ENCODE results near the gene ZNF644.
"Not testable (repeated sequence)": the region's sequence is repeated elsewhere in the genome, so short reads cannot be mapped to it uniquely, and the experiment has no call there.

Gene ZNF644

GRCh38 chr1:90927674-90928073, 94.2 kb downstream of the ZNF644 start:
- DNase-seq (ENCODE audit: low read depth in 2 of 2), result not testable (repeated sequence)

DNA sequence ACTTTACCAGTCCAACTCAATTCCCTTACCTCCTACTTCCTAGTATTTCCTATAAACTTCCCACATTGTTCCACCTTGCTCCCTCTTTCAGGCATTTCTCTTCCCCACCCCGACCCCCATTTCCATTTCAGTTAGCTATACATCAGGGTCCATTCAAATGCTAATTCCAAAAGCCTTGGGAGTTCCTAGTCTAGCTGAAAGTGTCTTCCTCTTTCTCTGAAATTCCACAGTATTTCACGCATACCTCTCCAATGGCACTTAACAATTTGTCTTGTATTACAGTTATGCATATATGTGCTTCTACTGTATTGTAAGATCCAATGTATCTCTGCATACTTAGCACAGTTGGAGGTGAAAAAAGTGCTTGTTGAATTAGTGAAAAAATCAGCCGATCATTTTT, 94.9 kb downstream of the ZNF644 start:
- DNase-seq (ENCODE audit: low read depth in 2 of 2), result no peak

DNA sequence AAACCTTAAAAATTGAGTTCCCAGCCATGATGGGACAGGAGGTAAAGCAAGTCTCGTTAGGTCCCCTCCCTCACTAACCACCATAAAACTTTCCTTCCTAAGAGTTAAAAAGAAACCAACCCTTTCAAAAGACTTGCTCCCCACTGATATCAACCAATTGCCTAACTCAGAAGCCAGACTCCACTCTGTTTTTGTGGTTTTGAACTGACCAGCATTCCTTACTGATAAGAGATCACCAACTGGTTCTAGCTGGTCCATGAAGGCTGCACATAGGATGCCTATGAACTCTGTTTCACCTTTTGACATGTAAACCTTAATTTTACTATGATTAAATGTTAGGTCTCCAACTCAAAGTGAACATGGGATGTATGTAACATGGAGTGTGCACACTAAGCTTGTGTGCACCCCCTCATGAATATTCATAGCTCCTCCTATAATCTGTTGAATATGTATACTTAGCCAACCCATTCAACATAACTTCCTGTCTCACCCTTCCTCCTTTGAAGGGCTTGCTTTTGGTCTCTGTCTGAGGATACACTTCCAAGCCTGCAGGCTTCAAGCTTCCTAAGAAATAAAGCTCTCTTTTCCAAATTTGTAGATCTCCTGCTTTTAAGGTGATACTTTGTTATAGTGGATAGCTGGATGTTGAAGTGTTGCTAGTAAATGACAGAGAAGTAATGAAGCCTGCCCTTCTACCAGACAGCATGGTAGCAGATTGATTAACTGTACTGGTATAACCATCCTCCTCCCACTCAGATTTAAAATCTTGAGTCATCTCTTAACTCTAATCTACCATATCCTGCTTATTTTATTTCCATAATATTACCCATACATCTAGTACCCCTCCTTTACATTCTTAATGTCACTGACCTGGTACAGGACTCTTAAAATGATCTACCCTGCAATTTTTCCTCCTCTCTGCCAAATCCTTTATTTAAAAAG, 95.6 kb downstream of the ZNF644 start:
- no peak for DNase-seq (ENCODE audit: low read depth in 2 of 2)

DNA sequence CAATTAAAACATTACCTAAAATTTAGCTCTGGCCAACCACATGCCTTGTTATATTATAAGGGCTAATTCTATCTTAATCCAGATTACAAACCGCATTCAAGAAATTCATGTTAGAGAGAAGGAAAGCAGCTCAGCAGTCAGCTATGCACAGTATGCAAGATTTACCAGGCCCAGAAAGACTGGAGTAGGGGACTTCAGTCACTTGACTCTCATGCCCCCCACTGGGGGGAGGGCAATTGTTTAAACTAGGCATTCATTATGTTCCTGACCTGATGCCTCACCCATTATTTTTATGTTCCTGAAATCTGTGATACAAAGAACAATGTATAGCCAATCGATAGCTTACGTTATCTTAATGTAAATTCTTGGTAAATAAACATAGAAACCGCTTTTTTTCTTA, 96.9 kb downstream of the ZNF644 start:
- DNase-seq (ENCODE audit: low read depth in 2 of 2), result no peak

GRCh38 chr1:90922996-90923395, 98.8 kb downstream of the ZNF644 start:
- no peak for DNase-seq (ENCODE audit: low read depth in 2 of 2)

GRCh38 chr1:90922202-90922601, 99.6 kb downstream of the ZNF644 start:
- DNase-seq (ENCODE audit: low read depth in 2 of 2), result no peak

DNA sequence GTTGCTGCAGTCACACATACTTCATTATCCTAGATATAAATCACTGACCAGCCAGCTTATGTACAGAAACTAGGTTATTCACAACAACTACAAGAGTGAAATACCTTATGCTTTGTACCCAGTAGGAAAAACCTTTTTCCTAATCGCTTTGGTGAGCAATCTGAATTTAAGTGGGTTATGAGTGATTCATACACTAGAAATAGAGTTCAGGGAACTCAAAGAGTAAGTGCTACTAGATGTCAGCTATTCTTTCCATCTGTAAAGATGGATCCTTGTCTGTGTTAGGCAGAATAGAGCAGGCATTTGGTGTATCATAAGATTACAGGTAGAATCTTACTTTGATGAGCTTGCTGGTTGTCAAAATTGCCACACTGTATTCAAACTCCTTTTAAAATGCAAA, 101.9 kb downstream of the ZNF644 start:
- no peak for DNase-seq (ENCODE audit: low read depth in 2 of 2)

GRCh38 chr1:90919190-90919719, 102.6 kb downstream of the ZNF644 start:
- no peak for DNase-seq (ENCODE audit: low read depth in 2 of 2)

GRCh38 chr1:90911353-90911752, 110.5 kb downstream of the ZNF644 start:
- DNase-seq (ENCODE audit: low read depth in 2 of 2), result no peak

DNA sequence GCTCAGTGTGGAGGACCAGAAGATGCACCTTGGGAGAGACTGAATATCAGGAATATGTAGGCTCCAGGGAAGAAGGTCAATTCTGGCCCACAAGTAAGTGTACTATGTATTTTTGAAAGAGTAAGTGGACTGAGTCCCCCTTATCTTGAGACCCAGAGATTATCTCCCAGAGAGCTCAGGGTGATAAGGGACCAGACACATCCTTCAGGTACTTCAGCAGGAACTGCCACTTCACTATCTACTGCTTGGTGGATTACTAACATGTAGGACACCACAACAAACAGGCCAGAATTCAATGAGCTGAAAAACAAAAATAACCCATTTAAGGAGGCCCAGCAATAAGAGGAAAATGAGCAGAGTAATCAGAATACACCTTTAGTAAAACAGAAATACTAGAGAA, 119.2 kb downstream of the ZNF644 start:
- no peak for DNase-seq (ENCODE audit: low read depth in 2 of 2)

GRCh38 chr1:90899263-90899662, 122.6 kb downstream of the ZNF644 start:
- DNase-seq (ENCODE audit: low read depth in 2 of 2), result no peak

- not testable (repeated sequence) for DNase-seq (ENCODE audit: low read depth in 2 of 2)
Measured at GRCh38 chr1:90893679-90894078, 128.2 kb downstream of the ZNF644 start.

DNA sequence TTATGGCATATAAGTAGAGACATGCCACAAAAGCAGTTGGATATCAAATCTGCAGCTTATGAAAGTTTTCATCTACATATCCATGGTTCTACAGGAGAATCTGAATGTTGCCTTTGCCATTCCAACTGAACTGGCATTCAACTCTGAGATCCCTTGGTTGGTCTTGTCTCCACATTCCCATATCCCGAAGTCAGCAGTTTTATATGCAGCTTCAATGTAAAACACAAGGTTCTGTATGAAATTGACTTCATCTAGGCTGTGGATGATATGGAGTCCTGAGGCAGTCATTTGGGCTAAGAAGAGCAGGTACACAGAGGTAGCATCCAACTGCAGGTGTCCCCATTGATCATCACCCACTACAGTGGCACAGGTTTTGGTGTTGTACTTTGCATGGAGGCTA, 129.0 kb downstream of the ZNF644 start:
- DNase-seq (ENCODE audit: low read depth in 2 of 2), result not testable (repeated sequence)

DNA sequence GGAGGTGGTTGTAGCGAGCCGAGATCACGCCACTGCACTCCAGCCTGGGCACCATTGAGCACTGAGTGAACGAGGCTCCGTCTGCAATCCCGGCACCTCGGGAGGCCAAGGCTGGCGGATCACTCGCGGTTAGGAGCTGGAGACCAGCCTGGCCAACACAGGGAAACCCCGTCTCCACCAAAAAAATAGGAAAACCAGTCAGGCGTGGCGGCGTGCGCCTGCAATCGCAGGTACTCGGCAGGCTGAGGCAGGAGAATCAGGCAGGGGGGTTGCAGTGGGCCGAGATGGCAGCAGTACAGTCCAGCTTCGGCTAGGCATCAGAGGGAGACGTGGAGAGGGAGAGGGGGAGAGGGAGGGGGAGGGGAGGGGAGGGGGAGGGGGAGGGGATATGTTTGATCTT, 129.6 kb downstream of the ZNF644 start:
- not testable (repeated sequence) for DNase-seq (ENCODE audit: low read depth in 2 of 2)

- DNase-seq (ENCODE audit: low read depth in 2 of 2), result not testable (repeated sequence)
Measured at GRCh38 chr1:90891756-90892155, 130.1 kb downstream of the ZNF644 start.

- DNase-seq (ENCODE audit: low read depth in 2 of 2), result no peak
Measured at GRCh38 chr1:90882221-90882620, 139.6 kb downstream of the ZNF644 start.

DNA sequence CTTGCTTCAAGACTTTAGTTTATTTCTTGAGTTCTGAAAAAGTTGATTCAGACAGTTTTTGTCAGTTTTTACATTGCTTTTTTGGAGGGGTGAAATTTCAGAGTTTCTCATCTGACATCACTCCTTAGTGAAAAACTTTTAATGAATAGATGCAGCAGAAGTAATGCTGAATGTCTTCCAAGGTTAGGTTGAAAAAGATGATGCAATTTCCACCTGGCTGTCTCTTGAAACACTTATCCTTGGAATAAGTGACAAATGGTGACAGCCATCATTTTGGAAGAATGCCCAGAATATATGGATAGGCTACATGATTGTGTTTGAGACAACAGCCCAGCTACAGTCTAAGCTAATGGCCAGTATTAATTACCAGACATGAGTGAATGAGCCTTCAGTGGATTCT, 140.8 kb downstream of the ZNF644 start:
- no peak for DNase-seq (ENCODE audit: low read depth in 2 of 2)

DNA sequence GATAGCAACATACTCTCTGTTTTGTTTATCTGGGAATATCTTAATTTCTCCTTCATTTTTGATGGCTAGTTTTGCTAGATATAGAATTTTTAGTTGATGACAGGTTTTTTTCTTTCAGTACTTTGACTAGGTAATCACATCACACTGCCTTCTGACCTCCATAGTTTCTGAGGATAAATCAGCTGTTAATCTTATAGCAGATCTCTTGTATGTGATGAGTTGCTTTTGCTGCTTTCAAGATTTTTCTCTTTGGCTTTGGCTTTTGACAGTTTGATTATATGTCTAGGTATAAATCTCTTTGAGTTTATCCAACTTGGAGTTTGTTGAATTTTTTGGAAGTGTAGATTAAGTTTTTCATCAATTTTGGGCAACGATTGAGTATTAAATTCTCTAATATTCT, 142.6 kb downstream of the ZNF644 start:
- no peak for DNase-seq (ENCODE audit: low read depth in 2 of 2)

DNA sequence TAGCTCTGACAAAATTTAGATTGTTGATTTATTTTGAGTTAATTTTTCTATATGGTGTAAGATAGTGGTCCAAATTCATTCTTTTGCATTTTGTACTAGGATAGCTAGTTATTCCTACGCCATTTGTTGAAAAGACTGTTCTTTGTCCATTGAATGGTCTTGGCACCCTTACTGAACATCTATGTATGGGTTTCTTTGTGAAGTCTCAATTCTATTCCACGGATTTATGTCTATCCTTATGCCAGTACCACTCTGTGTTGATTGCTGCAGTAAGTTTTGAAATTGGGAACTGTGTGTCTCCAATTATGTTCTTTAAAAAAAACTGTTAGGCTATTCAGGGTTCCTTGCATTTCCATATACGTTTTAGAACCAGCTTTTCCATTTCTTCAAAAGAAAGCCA, 145.7 kb downstream of the ZNF644 start:
- no peak for DNase-seq (ENCODE audit: low read depth in 2 of 2)
